HTR-8/SVneo (cell line): Measurements from ENCODE around the gene B4GALT5.

Experiments
- DNase-seq: peaks from one replicate; pipeline ENCODE4 v3.0.0; 2011; ENCODE audit warnings: low spot score, mixed read lengths; ENCODE audit not compliant: insufficient read length
- FAIRE-seq: peaks from 2 replicates; lab custom pipeline; 2011; peaks lifted over from hg19 to GRCh38; lab: Jason Lieb, UNC

Gene B4GALT5

GRCh38 chr20:49704932-49705336 is 8.7 kb downstream of the B4GALT5 start:
- DNase-seq (no peak), FAIRE-seq (no peak)

- no peak for FAIRE-seq
- no peak for DNase-seq
Observed at GRCh38 chr20:49701916-49702315, 11.8 kb downstream of the B4GALT5 start.

- FAIRE-seq, result no peak
Observed at GRCh38 chr20:49701241-49701790, 12.4 kb downstream of the B4GALT5 start.

GRCh38 chr20:49700411-49701185 is 13.1 kb downstream of the B4GALT5 start:
- FAIRE-seq (peak; percentile 81), DNase-seq (peak; percentile 83)

More at GRCh38 chr20:49701241-49701790, 12.4 kb downstream of the B4GALT5 start:
- DNase-seq, result no peak

- DNase-seq (peak; percentile 87), FAIRE-seq (peak; percentile 82)
Observed at GRCh38 chr20:49699200-49699992, 14.3 kb downstream of the B4GALT5 start.

- peak; percentile 20 for FAIRE-seq
Observed at GRCh38 chr20:49698477-49698876, 15.2 kb downstream of the B4GALT5 start.

GRCh38 chr20:49697071-49697470 is 16.6 kb downstream of the B4GALT5 start:
- FAIRE-seq (peak; percentile 36), DNase-seq (no peak)

More at GRCh38 chr20:49698477-49698876, 15.2 kb downstream of the B4GALT5 start:
- DNase-seq, result no peak

GRCh38 chr20:49696594-49696993 is 17.1 kb downstream of the B4GALT5 start:
- FAIRE-seq (no peak), DNase-seq (no peak)

- no peak for DNase-seq
- no peak for FAIRE-seq
Observed at GRCh38 chr20:49695830-49696229, 17.8 kb downstream of the B4GALT5 start.

- DNase-seq (no peak), FAIRE-seq (no peak)
Observed at GRCh38 chr20:49694450-49695071, 19.1 kb downstream of the B4GALT5 start.

- FAIRE-seq (no peak), DNase-seq (no peak)
Observed at GRCh38 chr20:49693435-49694171, 20.1 kb downstream of the B4GALT5 start.

GRCh38 chr20:49692941-49693340 is 20.7 kb downstream of the B4GALT5 start:
- FAIRE-seq (peak; percentile 76), DNase-seq (no peak)

GRCh38 chr20:49691818-49692568 is 21.7 kb downstream of the B4GALT5 start:
- FAIRE-seq (peak; percentile 44), DNase-seq (no peak)

- no peak for FAIRE-seq
- no peak for DNase-seq
Observed at GRCh38 chr20:49690899-49691620, 22.6 kb downstream of the B4GALT5 start.

- FAIRE-seq (no peak), DNase-seq (no peak)
Observed at GRCh38 chr20:49687595-49688567, 25.8 kb downstream of the B4GALT5 start.

GRCh38 chr20:49685809-49686208 is 27.9 kb downstream of the B4GALT5 start:
- DNase-seq (peak; percentile 61), FAIRE-seq (no peak)

- no peak for DNase-seq
- no peak for FAIRE-seq
Observed at GRCh38 chr20:49685161-49685601, 28.5 kb downstream of the B4GALT5 start.
